Mammary epithelial cell (primary cell): ENCODE results near the gene TMA7.

Experiments
- CTCF ChIP-seq, 2 donors: IDR thresholded peaks in 1 of 2; conservative IDR thresholded peaks in 1 of 2; 2 replicates each; pipeline ENCODE4 v1.5.1; 2011 to 2012; ENCODE audit warnings: inconsistent platforms in 2 of 2, low read length in 2 of 2, mild to moderate bottlenecking in 2 of 2, control low read depth in 1 of 2, low read depth in 1 of 2; ENCODE audit not compliant: insufficient read depth in 1 of 2; ENCODE audit errors: extremely low read depth in 1 of 2
- EZH2 ChIP-seq: IDR thresholded peaks from 2 replicates; pipeline ENCODE4 v1.6.1; 2012; ENCODE audit warnings: low read length, inconsistent platforms, borderline replicate concordance

GRCh38 chr3:48436477-48436787 is 3.6 kb upstream of the TMA7 start:
- TF ChIP-seq CTCF (conservative IDR thresholded peaks at IDR 0.05 in 1 of 2, IDR thresholded peaks at IDR 0.05 in 1 of 2; ENCODE audit: extremely low read depth in 1 of 2, insufficient read depth in 1 of 2, low read depth in 1 of 2, low read length in 2 of 2) (no peak), EZH2 (no peak)
